Astrocyte of the cerebellum (primary cell): ENCODE data around the gene SYNC.

ENCODE experiments used
- DNase-seq: peaks from one replicate; pipeline ENCODE4 v3.0.0-alpha.2; 2011; ENCODE audit warnings: low read depth
- H3K4me3 ChIP-seq: 2 replicates; pipeline ENCODE4 v1.5.1; 2011; ENCODE audit warnings: mild to moderate bottlenecking, low read depth, low read length, moderate library complexity
- CTCF ChIP-seq: IDR thresholded peaks from 2 replicates; pipeline ENCODE4 v1.5.1; 2012; ENCODE audit warnings: low read length, low read depth, moderate library complexity, mild to moderate bottlenecking; ENCODE audit errors: missing control alignments
- in situ Hi-C: cut with HindIII; loops from 2 replicates; pipeline ENCODE4 v1.10.0; 2017; ENCODE audit warnings: low sequenced_read_pairs

Gene SYNC

GRCh38 chr1:32724678-32725614, 22.4 kb upstream of the SYNC start:
- TF ChIP-seq CTCF: no peak
- DNase-seq: no peak
- in situ Hi-C loops: no loop called here
- H3K4me3 ChIP-seq: no peak overlapping the region

- in situ Hi-C loops: no loop called here
- H3K4me3 ChIP-seq: no peak overlapping the region
- DNase-seq: no peak
- no peak for TF ChIP-seq CTCF
These were observed 17.2 kb upstream of the SYNC start for GRCh38 chr1:32719681-32720275.

- in situ Hi-C loops: no loop called here
- H3K4me3 ChIP-seq: no peak overlapping the region
- no peak for DNase-seq
- no peak for TF ChIP-seq CTCF
These were observed 16.0 kb upstream of the SYNC start for GRCh38 chr1:32718527-32718926.

GRCh38 chr1:32718036-32718435, 15.5 kb upstream of the SYNC start:
- no peak overlapping the region for H3K4me3 ChIP-seq
- in situ Hi-C loops: no loop called here
- no peak for TF ChIP-seq CTCF
- no peak for DNase-seq

- H3K4me3 ChIP-seq: no peak overlapping the region
- in situ Hi-C loops: no loop called here
- TF ChIP-seq CTCF: no peak
- no peak for DNase-seq
These were observed 14.9 kb upstream of the SYNC start for GRCh38 chr1:32717503-32717902.

- no peak for DNase-seq
- H3K4me3 ChIP-seq: no peak overlapping the region
- in situ Hi-C loops: no loop called here
- no peak for TF ChIP-seq CTCF
These were observed 14.0 kb upstream of the SYNC start for GRCh38 chr1:32716312-32717148.
